KOPT-K1 (cell line): ENCODE data around the gene HOXA6.

Source experiments
- H3K27ac ChIP-seq: fragments of 200-600 bp; sonication (generic); 2 replicates; pipeline ENCODE4 v1.5.1; 2016; ENCODE audit warnings: antibody characterized with exemption, mild to moderate bottlenecking, low read depth, low read length; ENCODE audit not compliant: poor library complexity, severe bottlenecking
- H3K36me3 ChIP-seq: fragments of 200-600 bp; sonication (generic); 2 replicates; pipeline ENCODE4 v1.5.1; 2017; ENCODE audit warnings: antibody characterized with exemption, mild to moderate bottlenecking, low read length, moderate library complexity; ENCODE audit not compliant: insufficient read depth
- H3K9me3 ChIP-seq: fragments of 200-600 bp; sonication (generic); 2 replicates; pipeline ENCODE4 v1.5.1; 2017; ENCODE audit warnings: antibody characterized with exemption, low read length, mild to moderate bottlenecking; ENCODE audit not compliant: insufficient read depth, poor library complexity, severe bottlenecking

The HOXA6 gene

DNA sequence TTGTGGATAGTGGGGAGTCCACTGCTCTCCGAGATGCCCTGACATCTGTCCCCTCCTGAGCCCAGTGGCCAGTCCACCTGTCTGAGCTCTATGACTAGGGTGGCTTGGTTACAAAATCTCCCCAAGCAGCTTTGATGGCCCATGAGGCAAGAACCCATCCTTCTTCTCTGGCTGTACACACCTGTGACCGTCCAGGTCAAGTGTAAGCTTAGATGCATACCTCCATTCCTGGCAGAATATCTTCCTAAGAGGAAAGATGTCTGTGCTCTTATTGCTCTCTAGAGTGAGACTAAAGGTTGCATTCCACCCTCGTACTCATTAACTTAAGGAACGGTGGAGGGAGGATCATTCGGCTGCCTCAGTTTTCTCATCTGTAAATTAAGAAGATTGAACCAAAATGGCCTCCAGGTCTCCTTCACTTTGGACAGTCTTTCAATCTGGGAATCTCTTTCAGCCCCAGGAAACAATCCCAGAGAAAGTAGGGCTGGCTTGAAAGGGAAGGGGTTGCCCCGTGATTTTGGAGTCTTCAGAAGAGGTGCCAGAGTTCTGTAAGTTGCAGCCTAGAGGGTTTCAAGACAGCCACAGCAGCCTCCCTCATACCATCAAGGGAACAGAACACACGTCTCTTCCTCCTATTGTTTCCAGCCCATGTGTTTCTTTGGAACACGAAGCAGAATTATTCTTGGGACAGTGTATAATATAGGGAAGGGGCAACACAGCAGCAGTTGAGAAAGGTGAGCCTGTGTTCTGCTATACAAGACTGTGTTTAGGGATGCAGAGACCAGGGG is 22.5 kb downstream of the HOXA6 start:
- H3K27ac ChIP-seq = no peak overlapping the region
- H3K9me3 ChIP-seq = peaks cover 8% of the 10 kb centered on the region
- H3K36me3 ChIP-seq = no peaks in the 10 kb centered on the region

DNA sequence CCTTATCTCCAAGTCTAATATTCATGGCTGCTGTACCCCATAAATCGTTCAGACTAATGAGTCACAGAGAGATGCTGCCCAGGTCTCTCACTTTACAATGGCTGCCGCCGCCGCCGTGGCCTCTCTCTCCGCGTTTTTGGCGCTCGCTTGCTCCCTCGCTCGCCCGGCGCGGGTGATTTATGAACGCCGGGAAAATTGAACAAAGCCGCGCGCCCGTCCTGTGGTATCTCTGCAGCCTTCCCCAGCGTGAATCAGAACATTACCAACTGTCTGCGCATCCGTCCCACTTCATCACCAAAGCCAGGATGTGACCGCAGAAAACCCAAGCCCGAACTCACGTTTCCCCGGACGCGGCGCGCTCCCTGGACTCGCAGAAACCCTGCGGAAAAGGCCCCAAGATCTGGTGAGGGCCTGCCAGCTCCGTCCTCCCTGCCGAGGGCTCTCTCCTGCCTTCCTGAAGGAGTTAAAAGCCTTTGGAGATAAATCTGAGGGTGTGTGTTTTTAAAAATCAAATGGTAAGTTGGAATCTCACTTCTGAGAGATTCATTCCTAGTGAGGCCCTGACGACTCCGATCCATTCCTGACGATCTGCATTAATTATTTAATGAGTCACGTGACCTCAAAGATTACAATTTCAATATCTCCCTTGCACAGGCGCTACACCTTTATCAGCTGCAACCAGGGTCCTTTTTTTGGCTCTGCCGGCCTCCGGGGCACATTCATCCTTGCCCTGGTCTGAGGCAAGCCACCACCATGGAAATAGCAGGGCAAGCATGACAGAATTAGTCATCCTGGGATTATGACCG is 23.3 kb downstream of the HOXA6 start:
- Histone ChIP-seq H3K9me3 (peaks cover 8% of the 10 kb centered on the region), H3K27ac (no peak overlapping the region), H3K36me3 (no peaks in the 10 kb centered on the region)

DNA sequence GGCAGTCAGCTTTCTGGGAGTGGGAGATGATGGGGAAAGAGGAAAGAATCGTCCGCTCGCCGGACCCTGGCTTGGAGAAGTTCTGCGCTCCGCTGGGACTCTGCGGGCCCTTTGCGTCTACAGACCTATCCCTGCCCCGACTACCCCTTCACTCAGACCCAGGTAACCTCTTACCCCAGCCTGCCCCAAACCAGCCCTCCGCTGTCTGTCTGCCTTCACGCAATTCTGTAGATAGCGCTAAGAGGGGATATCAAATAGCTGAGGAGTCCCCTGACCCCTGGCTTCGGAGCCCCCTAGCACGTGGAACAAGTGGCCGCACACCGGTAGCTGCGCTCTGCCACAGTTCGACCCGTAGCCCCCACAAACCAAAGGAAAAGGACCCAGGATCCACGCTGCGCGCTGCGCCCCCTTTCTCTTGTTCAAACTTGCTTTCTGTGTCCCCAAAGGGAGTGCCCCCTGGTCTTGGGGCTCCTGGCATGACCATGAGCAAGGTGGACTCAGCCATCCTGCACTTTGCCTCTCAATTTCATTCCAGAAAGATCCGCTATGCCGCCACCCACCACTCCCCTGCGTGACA is 24.0 kb downstream of the HOXA6 start:
- no peaks in the 10 kb centered on the region for H3K36me3 ChIP-seq
- peaks cover 8% of the 10 kb centered on the region for H3K9me3 ChIP-seq
- H3K27ac ChIP-seq = no peak overlapping the region

DNA sequence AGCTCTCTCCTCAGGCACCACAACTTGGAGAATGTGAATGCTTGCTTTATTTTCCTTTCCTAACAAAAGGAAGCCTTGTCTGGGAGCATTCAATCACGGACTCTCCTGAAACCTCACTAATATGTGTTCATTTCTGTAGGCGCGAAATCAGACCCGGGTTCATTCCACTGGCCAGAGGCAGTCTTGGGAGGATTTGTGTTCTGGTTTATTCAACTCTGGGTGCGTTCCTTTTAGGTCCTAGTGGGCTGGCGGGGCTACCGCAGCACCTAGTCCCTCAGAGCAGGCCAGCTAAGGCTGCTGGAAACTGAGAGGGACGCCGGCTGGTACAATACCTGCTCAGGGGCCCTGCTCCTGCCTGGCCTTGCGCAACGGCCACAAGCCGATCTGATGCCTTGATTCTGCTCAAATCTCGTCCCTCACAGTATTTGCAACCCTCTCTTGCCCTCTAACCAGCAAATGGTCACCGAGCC is 24.5 kb downstream of the HOXA6 start:
- Histone ChIP-seq H3K9me3 (peaks cover 8% of the 10 kb centered on the region), H3K36me3 (no peaks in the 10 kb centered on the region), H3K27ac (no peak overlapping the region)

DNA sequence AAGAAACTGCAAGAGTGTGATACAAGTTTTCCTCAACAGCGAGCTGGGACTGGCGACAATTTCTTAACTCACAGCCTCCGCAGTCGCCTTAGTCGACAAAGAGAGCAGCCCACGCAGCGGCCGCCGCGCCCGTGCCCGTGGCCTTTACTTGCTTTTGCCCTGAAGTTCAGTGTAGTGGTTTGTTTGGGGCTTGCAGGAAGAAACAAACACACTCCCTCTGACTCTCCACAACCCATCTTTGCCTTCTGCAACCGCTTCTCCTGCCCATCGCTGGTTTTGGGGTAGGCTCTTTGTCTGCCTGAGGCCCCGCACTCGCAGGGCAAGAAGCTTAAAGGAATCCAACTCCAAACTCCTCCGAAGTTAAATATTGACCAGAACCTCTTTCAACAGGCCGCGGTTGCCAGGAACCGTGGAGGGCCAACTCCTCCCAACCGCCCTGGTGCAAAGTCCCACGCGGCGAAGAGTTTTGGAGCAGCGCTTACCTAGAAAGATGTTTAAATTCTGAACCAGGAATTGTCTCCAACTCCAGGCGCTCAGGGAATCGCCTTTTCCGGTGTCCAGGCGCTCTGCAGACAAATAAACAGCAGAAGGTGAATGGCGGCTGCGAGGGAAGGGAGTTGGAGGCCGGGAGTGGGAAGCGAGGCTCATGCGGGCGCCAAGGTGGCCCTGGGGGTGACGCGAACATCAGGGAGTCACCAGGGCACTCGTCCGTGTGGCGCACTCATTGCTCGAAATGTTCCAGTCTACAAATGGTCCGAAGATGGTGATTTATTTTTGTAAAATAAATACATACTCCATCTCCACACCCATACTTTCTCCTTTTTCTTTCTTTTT is 25.3 kb downstream of the HOXA6 start:
- Histone ChIP-seq H3K27ac (no peak overlapping the region), H3K9me3 (peaks cover 8% of the 10 kb centered on the region), H3K36me3 (no peaks in the 10 kb centered on the region)

DNA sequence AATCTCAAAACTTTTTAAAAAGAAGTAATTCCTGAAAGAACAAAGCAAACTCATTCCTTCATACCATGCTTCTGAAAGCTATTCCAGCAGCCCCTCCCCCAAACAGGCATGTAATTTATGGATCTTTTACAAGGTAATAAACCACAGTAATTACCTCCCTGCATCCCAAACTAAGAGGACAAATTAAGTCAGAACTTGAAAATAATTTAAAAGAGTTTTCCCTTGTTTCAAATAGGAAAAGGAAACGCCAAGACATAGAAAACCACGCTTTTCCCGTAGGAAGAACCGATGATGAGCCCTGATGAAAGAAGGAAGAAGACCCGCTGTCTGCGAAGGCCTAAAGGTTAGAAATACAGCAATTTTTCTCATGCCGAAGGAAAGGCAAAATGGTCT is 25.9 kb downstream of the HOXA6 start:
- no peaks in the 10 kb centered on the region for H3K36me3 ChIP-seq
- peaks cover 8% of the 10 kb centered on the region for H3K9me3 ChIP-seq
- no peak overlapping the region for H3K27ac ChIP-seq

DNA sequence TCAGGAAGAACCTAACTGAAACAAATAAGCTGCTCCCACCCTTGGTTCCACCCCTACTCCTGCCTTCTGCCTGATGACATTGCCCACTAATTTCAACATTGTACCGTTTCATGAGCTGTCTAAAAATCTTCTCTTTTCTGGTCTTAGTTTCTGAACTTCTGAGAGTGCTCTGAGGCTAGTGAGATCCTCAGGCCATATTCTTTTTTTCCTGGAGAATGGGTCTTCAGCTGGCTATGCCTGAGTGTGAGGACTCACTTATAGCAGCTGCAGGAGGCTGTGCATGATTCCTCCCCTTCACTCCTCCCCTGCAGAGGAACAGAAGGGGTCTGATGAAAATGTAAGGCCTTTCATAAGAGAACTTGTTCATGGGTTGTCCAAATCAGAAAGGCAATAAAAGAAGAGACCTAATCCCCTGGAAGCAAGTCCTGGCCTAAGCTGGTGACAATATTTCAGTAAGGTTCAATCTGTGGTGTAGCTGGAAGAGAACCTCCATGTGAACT is 28.1 kb downstream of the HOXA6 start:
- H3K27ac ChIP-seq = no peak overlapping the region
- no peaks in the 10 kb centered on the region for H3K36me3 ChIP-seq
- H3K9me3 ChIP-seq = peaks cover 3% of the 10 kb centered on the region

DNA sequence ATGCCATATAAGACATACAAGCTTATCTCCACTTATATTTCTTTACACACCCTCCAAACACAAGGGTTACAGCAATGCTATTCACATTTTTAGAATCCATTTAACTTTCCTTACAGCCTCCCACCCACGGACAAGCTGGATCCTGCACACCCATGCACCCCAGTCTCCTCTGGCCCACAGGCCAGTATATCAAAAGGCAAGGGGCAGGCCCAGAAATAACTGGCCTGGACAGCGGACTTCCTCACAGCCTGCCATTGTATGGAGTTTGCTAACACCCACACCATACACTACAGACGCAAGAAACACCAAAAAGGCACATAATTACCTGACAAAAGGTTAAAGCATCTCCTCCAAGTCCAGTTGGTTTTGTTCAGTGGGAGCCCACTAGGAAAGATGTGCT is 29.0 kb downstream of the HOXA6 start:
- Histone ChIP-seq H3K27ac (no peak overlapping the region), H3K9me3 (no peaks in the 10 kb centered on the region), H3K36me3 (no peaks in the 10 kb centered on the region)

DNA sequence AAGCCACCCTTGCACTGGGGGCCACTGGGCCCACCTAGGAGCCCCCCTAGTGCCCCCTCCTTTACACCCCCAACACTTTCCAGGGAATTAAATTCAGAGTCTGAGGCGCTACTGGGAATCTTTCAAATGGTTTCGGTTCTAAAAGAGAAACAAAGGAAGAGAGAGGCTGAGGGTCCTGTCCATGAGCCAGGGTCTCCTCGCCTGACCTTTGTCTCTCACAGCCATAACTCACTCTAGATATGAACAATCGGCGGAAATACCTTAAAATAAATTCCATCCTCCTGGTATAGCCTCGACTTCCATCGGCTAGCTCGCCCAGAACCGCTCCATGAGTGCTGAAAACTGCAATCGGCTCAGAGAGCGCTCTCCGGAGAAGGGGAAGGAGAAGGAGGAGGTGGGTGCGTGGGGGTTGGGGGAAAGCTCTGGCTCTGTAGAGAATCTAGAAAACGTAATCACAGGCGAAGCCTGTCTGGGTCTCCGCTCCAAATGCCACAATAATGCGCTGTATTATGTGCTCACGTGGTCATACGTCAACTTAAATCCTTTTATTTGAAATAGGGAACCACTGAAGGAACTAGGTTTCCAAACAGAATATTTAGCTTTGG is 29.6 kb downstream of the HOXA6 start:
- Histone ChIP-seq H3K27ac (no peak overlapping the region), H3K9me3 (no peaks in the 10 kb centered on the region), H3K36me3 (no peaks in the 10 kb centered on the region)

DNA sequence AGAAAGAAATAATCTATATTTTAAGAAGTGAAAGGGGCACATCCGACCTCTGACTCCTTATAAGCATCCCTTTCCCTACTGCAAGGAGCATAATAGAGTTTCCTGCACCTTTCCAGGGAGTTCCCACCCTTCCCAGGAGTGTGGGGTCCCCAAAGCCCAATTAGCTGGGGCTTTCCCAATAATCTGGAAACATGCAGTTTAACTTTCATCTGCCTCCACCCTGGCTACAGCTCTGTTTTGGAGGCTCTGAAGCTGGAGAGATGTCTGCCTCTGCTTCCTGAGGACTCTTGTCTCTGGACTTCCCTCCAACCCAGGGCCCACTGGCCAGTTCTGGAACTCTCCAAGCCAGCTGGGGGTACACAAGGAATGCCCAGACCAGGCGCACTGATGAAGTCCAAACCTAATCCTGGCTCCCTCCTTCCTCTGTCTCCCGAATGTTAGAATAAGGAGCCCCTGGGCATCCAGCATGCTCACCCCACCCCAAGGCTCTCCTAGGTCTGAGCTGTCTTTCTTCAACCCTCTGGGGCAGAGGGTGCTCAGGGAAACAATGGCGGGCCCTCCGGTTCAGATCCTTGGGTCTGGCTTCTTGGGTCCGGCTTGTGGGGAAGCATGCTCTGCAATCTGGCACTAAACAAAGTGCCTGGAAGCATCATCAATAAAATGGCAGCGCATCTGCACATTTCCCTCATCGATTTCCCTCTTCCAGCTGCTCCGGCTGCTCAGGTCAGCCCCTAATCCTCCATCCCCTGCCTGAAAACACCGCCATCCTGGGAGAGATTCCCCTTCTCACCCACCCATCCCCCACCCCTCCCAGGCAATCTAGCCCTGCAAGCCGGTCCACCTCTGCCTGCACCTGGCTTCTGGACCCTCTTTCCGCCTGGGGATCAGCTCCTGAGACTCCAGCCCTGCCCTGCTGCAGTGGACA is 30.4 kb downstream of the HOXA6 start:
- Histone ChIP-seq H3K27ac (no peak overlapping the region), H3K9me3 (no peaks in the 10 kb centered on the region), H3K36me3 (no peaks in the 10 kb centered on the region)

DNA sequence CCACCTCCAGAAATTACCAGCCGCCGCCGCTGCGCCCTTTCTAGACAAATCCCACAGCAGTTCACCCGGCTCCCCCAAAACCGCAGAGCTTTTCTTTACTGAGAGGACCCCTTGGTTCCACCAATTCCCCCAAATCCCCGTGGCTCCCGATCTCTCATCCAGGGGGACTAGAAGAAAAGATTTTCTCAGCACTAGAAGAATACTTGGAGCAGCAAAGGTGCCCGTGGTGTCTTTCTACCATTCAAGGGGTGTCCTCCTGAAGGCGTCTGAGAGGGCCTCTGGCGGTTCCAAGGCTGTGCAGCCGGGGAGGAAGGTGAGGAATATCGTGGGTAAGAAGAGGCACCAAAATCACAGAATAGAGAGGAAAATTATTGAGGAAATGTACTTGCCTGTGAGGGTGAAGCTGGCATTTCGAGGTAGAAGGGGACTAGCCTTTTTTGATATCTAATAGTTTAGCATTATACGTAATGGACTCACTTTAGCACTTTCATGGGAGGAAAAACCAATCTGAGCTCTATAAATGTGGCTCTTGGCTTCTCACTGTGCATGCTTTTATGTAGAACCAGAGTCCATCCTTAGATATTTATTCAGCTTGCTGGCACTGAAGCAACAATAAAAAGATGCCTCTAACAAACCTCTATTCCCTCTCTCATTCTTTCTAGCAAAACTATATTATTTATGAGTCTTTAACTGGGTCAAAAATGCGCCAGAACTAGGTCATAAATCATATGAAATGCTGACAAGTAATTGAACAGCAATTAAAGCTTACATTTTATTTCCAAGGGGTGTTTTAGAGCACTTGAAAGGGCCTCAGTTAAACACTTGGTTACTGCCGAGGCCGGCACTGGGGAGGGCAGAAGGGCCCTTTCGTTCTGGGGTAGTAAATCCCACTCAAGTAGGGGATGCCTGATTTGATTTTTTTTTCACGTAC is 31.3 kb downstream of the HOXA6 start:
- Histone ChIP-seq H3K27ac (no peak overlapping the region), H3K9me3 (no peaks in the 10 kb centered on the region), H3K36me3 (no peaks in the 10 kb centered on the region)

DNA sequence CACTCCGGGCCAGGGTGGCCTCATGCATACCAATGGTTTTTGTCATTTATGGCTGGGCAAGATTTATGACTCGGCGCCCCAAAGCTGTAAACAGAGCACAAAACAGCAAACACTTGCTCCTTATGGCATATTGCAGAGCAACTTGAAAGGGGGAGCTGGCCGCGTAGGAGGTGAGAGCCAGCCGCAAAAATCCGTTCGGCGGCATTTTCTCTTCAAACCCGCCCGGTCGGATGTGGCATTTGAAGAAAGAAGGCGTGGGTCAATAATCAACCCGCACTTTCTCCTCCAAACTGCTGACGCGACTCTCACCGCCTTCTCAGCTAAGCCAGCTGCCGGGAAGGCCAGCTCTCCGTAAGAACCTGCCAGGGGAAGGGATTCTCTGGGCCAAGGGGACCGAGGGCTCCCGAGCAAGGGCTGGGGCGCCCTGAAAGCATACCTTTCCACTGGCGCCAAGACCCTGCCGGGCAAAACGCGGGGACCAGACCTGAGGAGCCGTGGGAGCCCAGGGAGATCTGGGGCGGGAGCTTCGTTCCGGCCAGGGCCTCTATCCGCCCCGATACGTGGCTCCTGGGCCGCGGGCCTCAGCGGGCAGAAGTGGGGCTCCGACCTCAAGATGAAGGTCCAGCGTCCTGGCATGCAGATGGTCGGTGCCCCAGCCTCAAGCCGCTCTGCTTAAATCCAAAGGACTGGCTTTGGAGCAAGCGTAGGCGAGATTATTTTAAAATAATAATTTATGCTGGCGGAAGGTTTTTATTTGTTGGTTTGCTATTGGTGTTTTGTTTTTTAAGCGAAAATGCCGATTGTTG is 32.1 kb downstream of the HOXA6 start:
- Histone ChIP-seq H3K27ac (no peak overlapping the region), H3K9me3 (no peaks in the 10 kb centered on the region), H3K36me3 (no peaks in the 10 kb centered on the region)
